NCI-H748 treated with DMSO at 0.1 percent for 48 hours (cell line): ENCODE measurements around the gene BAG3.
"Not testable (repeated sequence)": the region's sequence is repeated elsewhere in the genome, so short reads cannot be mapped to it uniquely, and the experiment has no call there.

Experiments used
- DNase-seq: peaks from one replicate; lab custom pipeline; 2025; lab: John Stamatoyannopoulos, UW

The BAG3 gene

DNA sequence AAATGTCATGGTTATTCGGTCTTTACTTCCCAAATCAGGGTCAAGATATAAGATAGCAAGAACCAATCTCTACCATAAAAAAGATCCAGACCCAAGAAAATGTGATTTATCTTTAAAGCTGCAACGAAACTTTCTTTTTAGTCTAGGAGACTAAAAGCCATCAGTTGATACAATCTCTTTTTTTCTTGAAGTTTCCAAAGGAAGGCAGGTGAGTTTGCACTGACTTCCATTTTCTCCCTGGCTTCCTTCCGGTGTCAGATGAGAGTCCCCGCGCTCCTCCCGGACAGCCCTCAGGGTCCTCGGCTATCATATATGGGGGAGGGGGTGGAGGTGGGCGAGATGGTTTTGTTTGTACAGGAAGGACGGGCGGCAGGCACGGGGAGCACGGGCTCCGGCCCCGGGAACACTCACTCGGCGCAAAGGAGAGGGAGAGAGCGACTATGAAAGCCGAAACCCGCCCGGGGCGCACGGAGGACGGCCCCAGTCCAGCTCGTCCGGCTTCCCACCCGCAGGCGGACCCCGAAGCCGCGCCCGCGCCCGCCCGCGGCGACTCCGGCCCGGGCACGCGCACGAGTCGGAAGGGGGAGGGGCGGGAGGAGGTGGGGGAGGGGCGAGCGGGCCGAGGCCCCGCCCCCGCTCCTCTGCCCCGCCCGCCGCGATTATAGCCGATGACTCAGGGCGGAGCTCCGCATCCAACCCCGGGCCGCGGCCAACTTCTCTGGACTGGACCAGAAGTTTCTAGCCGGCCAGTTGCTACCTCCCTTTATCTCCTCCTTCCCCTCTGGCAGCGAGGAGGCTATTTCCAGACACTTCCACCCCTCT, at the start of gene BAG3:
Gene BAG3 (plus strand): TSS at position 689 of the 822 bp plus-strand sequence. CDS start 296 bp downstream, outside the sequence.
- peak; percentile 44 for DNase-seq

- no peak for DNase-seq
These were observed 48.7 kb upstream of the BAG3 start for GRCh38 chr10:119602241-119603095.

DNA sequence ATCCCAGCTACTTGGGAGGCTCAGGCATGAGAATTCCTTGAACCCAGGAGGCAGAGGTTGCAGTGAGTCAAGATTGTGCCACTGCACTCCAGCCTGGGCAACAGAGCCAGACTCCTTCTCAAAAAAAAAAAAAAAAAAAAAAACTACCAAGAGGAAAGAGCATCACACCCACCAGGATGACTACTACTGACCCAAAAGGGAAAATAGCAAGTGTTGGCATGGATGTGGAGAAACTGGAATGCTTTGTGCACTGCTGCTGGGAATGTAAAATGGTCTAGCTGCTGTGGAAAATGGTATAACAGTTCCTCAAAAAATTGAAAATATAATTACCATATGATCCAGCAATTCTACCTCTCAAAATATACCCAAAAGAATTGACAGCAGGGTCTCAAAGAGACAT, 46.7 kb upstream of the BAG3 start:
- DNase-seq, result no peak

GRCh38 chr10:119608316-119609155, 42.6 kb upstream of the BAG3 start:
- no peak for DNase-seq

DNA sequence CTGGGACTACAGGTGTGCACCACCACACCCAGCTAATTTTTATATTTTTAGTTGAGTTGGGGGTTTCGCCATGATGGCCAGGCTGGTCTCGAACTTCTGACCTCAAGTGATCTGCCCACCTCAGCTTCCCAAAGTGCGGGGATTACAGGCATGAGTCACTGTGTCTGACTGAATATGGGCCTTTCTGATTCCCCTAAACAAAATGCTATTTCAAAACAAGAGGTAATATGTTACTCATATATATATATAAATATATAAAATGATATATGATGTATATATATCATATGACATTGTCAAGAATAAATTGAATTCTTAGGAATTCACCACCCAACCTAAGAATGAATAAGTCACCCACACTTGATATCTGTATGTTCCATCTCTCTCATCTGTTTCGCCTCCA, 41.7 kb upstream of the BAG3 start:
- no peak for DNase-seq

GRCh38 chr10:119611433-119611832, 39.7 kb upstream of the BAG3 start:
- DNase-seq, result no peak

- DNase-seq, result no peak
These were observed 37.4 kb upstream of the BAG3 start for GRCh38 chr10:119613741-119614140.

- DNase-seq, result no peak
These were observed 36.5 kb upstream of the BAG3 start for GRCh38 chr10:119614686-119615085.

- DNase-seq, result no peak
These were observed 34.2 kb upstream of the BAG3 start for GRCh38 chr10:119616882-119617570.

DNA sequence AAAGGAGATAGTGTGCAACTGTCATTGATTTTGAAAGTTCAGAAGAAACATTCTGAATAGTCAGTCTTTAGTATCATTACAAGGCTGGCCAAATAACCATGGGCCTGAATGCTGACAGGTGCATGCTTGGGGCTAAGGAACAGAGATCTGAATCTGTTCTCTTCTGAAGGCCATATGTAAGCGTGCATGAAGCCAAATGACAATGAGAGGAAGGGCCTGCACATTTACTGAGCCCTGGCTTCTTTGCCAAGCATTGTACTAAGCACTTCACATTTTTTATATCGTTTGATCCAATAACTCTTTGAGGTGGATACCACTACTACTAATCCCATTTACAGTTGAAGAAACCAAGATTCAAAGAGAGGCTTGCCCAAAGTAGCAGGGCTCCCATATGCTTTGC, 32.0 kb upstream of the BAG3 start:
- DNase-seq, result no peak

DNA sequence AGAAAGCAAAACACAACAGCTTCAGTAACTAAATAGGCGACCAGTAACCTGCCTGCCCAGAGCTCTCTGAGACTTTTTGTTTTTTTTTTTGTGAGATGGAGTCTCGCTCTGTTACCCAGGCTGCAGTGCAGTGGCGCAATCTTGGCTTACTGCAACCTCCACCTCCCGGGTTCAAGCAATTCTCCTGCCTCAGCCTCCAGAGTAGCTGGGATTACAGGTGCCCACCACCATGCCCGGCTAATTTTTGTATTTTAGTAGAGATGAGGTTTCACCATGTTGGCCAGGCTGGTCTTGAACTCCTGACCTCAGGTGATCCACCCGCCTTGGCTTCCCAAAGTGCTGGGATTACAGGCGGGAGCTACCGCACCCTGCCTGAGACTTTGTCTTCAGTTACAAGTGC, 31.4 kb upstream of the BAG3 start:
- DNase-seq, result not testable (repeated sequence)

DNA sequence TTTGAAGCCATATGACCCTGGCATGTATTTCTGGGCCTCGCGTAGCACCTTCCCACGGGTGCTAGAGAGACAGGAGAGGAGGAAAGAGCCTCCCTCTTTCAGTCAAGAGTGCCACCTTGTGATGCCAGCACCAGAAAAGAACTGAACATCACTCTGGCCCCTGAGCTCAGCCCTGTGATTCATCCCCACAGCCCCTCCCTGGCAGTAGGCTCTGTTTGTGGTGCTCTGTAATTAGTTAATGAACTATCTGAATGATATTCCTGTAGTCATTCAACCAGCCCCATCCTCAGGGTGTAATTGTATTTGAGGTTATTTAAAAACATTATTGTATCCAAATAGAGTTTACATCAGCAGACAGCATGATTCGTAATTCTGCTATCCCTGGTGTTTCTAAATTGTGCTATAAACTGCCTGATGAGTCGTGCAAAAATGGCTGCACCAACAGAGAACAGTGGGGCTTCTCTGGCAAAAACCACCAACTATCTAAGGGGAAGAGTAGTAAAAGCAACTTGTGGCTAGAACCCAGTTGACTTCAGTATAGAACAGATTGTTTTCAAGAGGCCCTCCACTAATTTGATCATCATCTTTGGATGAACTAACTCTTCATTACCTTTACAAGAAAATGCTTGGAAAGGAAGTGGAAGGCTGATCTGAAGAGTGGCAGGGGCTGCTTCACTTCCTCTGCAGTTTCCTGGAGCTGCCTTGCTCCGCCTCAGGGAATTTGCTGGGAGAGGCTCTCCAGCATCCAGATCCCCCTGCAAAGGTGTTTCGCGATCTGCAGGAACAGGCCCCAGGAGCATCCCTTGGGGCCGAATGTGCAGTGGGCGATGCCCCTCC, 30.7 kb upstream of the BAG3 start:
- no peak for DNase-seq

GRCh38 chr10:119621078-119621384, 30.1 kb upstream of the BAG3 start:
- DNase-seq, result no peak

GRCh38 chr10:119625570-119626280, 25.5 kb upstream of the BAG3 start:
- no peak for DNase-seq

DNA sequence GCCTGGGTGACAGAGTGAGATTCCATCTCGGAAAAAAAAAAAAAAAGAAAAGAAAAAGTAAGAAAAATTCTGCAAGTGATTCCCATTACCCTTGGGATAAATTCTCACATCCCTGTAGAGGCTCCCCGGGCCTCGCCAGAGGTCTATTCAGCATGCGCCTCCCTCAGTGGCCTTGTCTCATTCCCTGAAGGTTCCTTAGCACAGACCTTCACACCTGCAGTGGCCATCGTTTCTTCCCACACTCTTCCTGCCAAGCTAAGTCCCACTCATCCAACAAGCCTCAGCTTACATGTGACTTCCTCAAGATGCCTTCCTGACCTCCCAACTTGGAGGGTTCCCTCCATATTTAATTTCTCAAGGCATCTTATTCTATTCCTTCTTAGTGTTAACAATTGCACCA, 20.9 kb upstream of the BAG3 start:
- no peak for DNase-seq

DNA sequence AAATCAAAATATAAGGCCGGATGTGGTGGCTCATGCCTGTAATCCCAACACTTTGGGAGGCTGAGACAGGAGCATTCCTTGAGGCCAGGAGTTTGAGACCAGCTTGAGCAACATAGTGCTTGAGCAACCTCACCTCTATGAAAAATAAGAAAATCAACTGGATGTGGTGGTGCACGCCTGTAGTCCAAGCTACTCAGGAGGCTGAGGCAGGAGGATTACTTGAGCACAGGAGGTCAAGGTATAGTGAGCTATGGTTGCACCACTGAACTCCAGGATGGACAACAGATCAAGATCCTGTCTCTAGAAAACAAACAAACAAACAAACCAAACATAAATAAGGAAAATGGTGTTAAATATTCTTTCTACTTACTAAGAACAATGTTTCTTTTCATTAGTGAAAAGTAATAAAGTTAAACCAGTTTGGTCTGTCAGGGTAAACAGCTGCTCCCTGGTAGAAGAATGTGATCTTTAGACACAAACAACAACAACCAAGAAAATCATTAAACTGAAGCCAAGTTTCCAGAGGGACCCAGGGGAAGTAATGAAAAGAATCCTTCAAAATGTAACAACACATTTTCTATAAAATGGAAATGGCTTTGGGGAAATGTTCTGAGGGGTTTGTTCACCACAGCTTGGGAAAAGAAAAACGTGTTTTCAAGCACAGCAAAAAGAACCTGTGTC, 17.5 kb upstream of the BAG3 start:
- no peak for DNase-seq

DNA sequence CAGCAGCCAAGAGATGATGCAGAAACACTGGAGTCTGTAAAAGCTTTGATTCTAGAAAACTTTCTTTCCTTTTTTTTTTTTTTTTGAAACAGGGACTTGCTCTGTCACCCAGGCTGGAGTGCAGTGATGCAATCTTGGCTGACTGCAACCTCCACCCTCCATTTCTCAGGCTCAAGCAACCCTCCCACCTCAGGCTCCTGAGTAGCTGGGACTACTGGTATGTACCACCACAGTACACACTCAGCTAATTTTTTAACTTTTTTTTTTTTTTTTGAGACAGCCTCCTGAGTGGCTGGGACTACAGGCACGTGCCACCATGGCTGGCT, 17.0 kb upstream of the BAG3 start:
- DNase-seq, result no peak

DNA sequence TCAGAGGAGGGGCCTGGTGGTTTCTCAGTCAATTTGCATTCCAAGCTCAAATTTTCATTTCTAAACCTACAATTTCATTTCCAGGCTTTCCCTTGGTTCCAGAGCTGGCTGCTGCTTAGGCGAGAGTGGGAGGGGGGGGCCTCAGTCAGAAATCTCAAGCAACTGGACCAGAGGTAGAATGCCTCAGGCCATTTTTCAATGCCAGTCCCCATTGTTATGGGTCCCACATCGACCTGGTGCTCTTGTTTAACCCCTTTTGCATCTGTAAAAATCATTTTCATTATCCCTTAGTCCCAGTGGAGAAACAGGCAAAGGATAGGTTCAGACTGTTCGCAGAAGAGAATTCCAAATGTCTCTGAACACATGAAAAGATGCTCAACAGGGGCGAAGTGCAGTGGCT, 13.5 kb upstream of the BAG3 start:
- DNase-seq, result no peak

DNA sequence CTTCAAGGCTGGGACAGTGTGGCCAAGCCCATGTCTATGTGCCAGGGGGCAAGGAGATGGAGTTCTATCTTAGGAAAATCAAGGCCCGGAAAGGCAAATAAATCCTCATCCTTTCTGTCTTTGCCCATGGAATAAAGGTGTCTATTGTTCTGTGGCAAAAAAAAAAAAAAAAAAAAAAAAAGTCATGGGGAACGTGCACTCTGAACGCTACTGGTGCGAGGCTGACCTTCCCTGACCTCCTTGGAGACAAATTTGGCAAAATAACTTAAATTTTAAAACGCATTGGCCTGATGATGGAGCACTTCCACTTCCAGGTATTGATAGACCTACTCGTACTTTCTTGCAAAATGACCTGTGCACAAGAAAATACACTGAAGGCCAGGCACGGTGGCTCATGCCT, 12.2 kb upstream of the BAG3 start:
- no peak for DNase-seq

- DNase-seq, result no peak
These were observed 10.8 kb upstream of the BAG3 start for GRCh38 chr10:119640384-119640783.
